Stimulated activated naive B cell treated with anti-CD40 and anti-IgM and Interleukin-4, amounts not matched to agents 10 μg/mL and 1 μg/mL and 100 μg/mL, for 72 hours (primary cell): ENCODE measurements around the gene RAB36.
A peak's percentile ranks its signal among the peaks of the same experiment; 100 is the strongest.
"Not testable (repeated sequence)": the region's sequence is repeated elsewhere in the genome, so short reads cannot be mapped to it uniquely, and the experiment has no call there.

Experiments used
- ATAC-seq, 2 donors: fragments of 150-1000 bp; cut with Tn5 transposase; replicated peaks; 2 replicates each; pipeline ENCODE4 v1.10.0; 2021; ENCODE audit warnings: moderate library complexity in 1 of 2
- DNase-seq: peaks from one replicate; pipeline ENCODE4 v3.0.0; 2021
- H3K27ac Mint-ChIP-seq: one replicate; pipeline ENCODE4 v1.8.0; 2022; ENCODE audit warnings: mild to moderate bottlenecking, mixed read lengths
- H3K27me3 Mint-ChIP-seq, 2 donors: one replicate each; pipeline ENCODE4 v1.8.0; 2022; ENCODE audit warnings: mixed read lengths in 2 of 2
- H3K36me3 Mint-ChIP-seq, 2 donors: one replicate each; pipeline ENCODE4 v1.8.0; 2022; ENCODE audit warnings: mixed read lengths in 2 of 2, mild to moderate bottlenecking in 1 of 2
- H3K4me1 Mint-ChIP-seq, 2 donors: one replicate each; pipeline ENCODE4 v1.8.0; 2022; ENCODE audit warnings: mixed read lengths in 2 of 2, mild to moderate bottlenecking in 1 of 2
- H3K4me3 Mint-ChIP-seq, 2 donors: one replicate each; pipeline ENCODE4 v1.8.0; 2022; ENCODE audit warnings: mild to moderate bottlenecking in 2 of 2, mixed read lengths in 2 of 2, moderate library complexity in 1 of 2
- H3K9me3 Mint-ChIP-seq, 2 donors: one replicate each; pipeline ENCODE4 v1.8.0; 2022; ENCODE audit warnings: mixed read lengths in 2 of 2, mild to moderate bottlenecking in 1 of 2

RAB36 gene

DNA sequence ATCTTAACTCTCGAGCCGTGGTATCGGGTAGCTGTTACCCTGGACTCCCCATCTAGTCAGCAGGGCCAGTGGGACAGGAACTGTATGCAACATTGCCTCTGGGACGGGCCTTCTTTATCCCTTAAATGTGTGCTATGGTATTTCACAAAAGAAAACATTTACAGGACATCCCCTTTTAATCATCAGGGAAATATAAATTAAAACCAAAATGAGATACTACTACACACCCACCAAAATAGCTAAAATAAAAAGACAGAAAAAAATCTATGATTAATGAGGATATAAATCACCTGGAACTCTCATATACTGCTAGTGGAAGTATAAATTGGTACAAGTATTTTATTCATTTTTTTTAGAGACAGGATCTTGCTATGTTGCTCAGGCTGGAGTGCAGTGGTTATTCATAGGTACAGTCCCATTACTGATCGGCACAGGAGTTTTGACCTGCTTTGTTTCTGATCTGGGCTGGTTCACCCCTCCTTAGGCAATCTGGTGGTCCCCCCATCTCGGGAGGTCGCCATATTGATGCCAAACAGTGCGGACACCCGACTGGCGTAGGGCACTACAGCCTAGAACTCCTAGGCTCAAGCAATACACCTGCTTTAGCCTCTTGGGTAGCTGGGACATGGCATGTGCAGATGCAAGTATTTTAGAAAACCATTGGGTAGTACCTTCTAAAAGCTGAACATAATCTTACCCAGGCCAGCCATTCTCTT lies 12.7 kb upstream of the RAB36 start:
- H3K36me3 Mint-ChIP-seq: no peaks in the 10 kb centered on the region
- H3K4me3 Mint-ChIP-seq: no peak overlapping the region
- peaks cover 11 to 17% of the 10 kb centered on the region in 2 donors for H3K4me1 Mint-ChIP-seq
- ATAC-seq (no peak), DNase-seq (no peak)
- no peaks in the 10 kb centered on the region for H3K9me3 Mint-ChIP-seq
- no peak overlapping the region for H3K27ac Mint-ChIP-seq
- no peaks in the 10 kb centered on the region for H3K27me3 Mint-ChIP-seq

DNA sequence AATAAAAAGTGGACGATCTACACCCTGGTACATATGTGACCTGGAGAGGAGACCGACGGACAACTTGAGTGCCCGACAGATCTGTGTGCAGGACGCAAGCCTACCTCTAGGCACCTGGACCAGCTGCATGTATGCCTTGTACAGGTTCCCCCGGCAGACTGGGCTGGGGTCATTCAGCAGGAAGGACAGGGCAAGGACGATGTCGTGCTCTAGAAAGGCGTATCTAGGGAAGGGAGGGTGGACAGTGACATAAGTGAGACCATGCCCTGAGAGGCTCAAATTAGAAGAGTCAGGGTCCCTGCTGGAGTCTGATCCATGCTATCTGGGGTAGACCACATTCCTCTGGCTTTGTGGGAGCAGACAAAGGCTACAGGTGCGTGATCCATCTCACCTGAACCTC lies 11.4 kb upstream of the RAB36 start:
- no peaks in the 10 kb centered on the region for H3K36me3 Mint-ChIP-seq
- H3K4me1 Mint-ChIP-seq: peaks cover 15 to 24% of the 10 kb centered on the region in 2 donors
- ATAC-seq (no peak), DNase-seq (no peak)
- H3K27me3 Mint-ChIP-seq: no peaks in the 10 kb centered on the region
- H3K4me3 Mint-ChIP-seq: no peak overlapping the region
- no peaks in the 10 kb centered on the region for H3K9me3 Mint-ChIP-seq
- no peak overlapping the region for H3K27ac Mint-ChIP-seq

DNA sequence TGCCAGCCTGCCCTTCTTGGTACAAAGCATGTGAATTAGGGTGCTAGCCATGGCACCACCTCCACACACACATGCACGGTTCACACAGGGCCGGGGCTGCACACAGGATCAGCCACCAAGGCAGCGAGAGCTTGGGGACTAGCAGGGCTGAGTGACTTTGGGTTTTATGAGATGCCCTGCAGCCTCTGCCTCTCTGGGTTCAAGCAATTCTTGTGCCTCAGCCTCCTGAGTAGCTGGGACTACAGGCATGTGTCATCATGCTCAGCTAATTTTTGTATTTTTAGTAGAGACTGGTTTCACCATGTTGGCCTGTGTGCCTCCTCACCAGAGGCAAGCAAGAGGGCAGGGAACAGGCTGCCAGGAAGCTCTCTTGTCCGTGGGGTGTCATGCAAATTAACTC lies 8.3 kb upstream of the RAB36 start:
- peak overlapping the region in 1 of 2 donors; percentile 19 for H3K4me3 Mint-ChIP-seq
- not testable (repeated sequence) for H3K36me3 Mint-ChIP-seq

DNA sequence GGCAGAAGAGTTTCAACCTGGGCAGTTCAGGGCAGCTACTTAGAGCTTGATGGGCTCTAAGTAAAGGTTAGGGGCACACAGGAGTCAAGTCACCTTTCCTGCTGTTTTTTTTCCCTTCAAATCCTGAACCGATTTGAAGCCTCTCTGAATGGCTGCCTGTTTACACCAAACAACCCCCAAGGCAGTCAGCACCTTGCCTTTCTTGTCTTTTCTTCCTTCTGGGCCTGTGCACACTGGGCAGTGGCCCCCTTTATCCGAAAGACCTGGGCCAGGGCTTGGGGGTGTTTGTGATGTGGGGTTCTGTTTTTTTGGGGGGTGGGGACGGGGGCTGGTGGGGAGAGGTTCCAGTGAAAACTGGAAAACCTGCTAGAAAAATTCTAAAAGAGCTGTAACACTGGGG lies 7.8 kb upstream of the RAB36 start:
- DNase-seq (no peak), ATAC-seq (no peak)
- Mint-ChIP-seq H3K4me1 (peaks cover 23 to 49% of the 10 kb centered on the region in 2 donors), H3K27me3 (no peaks in the 10 kb centered on the region), H3K27ac (peak overlapping the region; percentile 70), H3K36me3 (no peaks in the 10 kb centered on the region), H3K4me3 (peak overlapping the region in 1 of 2 donors; percentile 19), H3K9me3 (no peaks in the 10 kb centered on the region)

More for the DNA sequence above, 8.3 kb upstream of the RAB36 start:
- H3K9me3 Mint-ChIP-seq, DNase-seq, ATAC-seq, H3K27me3 Mint-ChIP-seq, H3K27ac Mint-ChIP-seq: not testable (repeated sequence)
- H3K4me1 Mint-ChIP-seq: peaks cover 18 to 44% of the 10 kb centered on the region in 2 donors

DNA sequence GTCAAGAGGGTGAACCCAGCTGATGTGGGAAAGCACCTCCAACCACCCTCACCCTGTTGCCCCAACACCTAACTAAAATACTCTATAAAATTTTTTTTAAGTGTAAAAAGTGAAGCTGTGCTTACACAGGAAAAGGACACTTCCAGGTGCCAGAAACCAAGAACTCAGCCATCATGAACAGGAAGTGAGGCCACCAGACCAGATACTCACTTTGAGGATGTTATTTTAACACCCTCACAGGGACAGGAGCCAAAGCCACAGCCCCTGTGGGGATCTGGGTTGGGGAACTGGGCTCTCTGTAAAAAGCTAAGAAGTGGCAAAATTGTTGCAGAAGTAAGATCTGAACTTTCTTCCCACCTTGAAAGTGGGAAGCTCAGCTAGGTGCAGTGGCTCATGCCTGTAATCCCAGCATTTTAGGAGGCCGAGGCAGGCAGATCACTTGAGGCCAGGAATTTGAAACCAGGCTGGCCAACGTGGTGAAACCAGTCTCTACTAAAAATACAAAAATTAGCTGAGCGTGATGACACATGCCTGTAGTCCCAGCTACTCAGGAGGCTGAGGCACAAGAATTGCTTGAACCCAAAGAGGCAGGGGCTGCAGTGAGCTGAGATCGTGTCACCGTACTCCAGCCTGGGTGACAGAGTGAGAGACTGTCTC lies 7.2 kb upstream of the RAB36 start:
- Mint-ChIP-seq H3K36me3 (no peaks in the 10 kb centered on the region), H3K4me1 (peaks cover 27 to 54% of the 10 kb centered on the region in 2 donors), H3K27me3 (no peaks in the 10 kb centered on the region), H3K27ac (peak overlapping the region; percentile 70), H3K4me3 (peak overlapping the region; percentile 52), H3K9me3 (no peaks in the 10 kb centered on the region)
- ATAC-seq (peak; percentile 67 to 69), DNase-seq (peak; percentile 53)

DNA sequence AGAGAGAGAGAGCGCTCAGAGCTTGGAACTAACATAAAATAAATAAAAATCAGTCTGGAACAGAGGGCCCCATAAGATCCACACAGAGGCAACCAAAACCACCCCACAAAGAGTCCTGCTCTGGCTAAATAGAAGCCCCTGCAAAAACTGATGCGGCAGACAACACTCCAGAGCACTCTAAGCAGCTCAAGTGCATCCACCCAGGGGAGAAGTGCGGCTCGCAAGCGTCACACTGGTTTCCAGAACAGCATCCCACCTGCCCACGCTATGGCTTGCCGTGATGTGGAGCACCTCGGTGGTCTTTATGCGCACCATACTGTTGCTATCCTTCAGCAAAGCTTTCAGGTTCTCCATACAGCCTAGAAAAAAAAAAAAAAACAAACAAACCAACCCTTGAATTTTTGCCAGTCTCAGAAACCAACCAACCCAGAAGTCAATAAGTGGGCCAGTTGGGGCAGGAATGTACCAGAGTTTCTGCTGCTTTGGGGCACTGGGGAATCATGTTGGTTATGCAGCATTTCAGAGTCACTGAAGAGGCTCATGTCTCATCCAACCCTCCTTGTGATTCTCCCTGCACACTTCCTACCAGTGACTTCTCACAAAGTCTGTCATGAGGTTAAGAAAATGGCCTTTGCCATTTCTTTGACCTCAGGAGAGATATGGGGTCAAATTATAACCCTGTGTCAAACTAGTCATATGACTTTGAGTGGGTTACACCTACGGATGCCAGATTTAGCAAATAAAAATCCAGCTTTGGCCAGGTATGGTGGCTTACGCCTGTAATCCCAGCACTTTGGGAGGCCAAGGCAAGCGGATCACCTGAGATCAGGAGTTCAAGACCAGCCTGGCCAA lies 6.5 kb upstream of the RAB36 start:
- H3K36me3 Mint-ChIP-seq: no peaks in the 10 kb centered on the region
- H3K4me3 Mint-ChIP-seq: peak overlapping the region; percentile 52
- H3K27ac Mint-ChIP-seq: peak overlapping the region; percentile 70
- DNase-seq: no peak
- H3K4me1 Mint-ChIP-seq: peaks cover 30 to 54% of the 10 kb centered on the region in 2 donors
- no peak for ATAC-seq
- H3K9me3 Mint-ChIP-seq: no peaks in the 10 kb centered on the region
- no peaks in the 10 kb centered on the region for H3K27me3 Mint-ChIP-seq

DNA sequence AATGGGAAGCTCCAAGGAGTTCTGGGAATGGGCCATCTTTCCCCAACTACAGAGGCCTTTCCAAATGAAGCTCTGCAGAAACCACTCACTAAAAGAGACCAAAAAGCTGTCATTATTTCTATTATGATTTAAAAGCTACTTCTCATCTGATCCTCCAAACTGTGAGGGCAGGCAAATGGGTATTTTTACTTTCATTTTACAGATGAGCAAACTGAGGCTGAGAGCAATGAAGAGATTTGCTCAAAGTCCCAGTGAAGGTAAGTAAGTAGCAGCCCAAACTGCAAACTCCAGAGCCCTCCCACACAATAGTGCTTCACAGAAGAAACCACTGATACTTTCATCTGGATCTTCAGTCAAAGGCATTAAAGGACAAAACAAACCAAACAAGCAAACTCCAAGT lies 4.9 kb upstream of the RAB36 start:
- H3K27me3 Mint-ChIP-seq: no peaks in the 10 kb centered on the region
- H3K36me3 Mint-ChIP-seq: no peaks in the 10 kb centered on the region
- ATAC-seq: no peak
- H3K4me1 Mint-ChIP-seq: peaks cover 36 to 62% of the 10 kb centered on the region in 2 donors
- no peaks in the 10 kb centered on the region for H3K9me3 Mint-ChIP-seq
- no peak for DNase-seq
- H3K4me3 Mint-ChIP-seq: no peak overlapping the region
- no peak overlapping the region for H3K27ac Mint-ChIP-seq

DNA sequence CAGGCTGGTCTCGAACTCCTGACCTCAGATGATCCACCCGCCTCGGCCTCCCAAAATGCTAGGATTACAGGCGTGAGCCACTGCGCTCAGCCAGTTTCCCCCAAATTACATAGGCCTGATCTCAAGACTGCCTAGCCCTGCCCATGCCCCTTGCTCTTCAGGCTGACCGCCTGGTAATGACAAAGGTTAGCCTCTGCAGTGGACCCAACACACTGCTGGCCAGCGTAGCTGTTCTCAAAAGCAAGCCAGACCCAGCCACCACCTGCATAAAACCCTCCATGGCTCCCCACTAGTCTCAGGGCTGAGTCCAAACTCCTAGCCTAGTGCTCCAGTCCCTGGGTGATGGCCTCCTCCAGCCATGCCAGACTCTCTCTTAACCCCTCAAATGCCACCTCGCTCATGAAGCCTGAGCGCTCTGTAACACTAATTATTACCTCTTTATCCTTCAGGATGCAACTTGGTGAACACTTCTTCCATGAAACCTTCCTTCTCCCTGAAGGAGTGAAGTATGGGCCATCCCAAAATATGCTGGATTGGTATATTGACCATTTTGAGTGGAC lies 2.7 kb upstream of the RAB36 start:
- no peaks in the 10 kb centered on the region for H3K36me3 Mint-ChIP-seq
- ATAC-seq (no peak), DNase-seq (no peak)
- H3K27ac Mint-ChIP-seq: peak overlapping the region; percentile 87
- H3K27me3 Mint-ChIP-seq: no peaks in the 10 kb centered on the region
- H3K4me3 Mint-ChIP-seq: peak overlapping the region; percentile 75 to 76
- H3K9me3 Mint-ChIP-seq: no peaks in the 10 kb centered on the region
- peaks cover 36 to 56% of the 10 kb centered on the region in 2 donors for H3K4me1 Mint-ChIP-seq

DNA sequence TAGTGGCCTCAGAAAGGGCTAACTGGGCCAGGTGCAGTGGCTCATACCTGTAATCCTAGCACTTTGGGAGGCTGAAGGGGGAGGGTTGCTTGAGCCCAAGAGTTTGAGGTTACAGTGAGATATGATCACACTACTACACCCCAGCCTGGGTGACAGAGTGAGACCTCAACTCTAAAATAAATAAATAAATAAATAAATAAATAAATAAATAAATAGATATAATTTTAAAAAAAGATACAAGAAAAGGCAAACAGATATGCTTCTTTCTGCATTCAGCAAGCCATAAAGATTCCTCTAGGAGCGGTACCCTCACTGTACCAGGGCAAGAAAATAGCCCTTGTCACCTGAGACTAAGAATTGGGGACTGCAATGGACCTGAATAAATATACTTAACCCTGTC lies 2.2 kb upstream of the RAB36 start:
- no peak for ATAC-seq
- peak overlapping the region; percentile 4 for H3K27ac Mint-ChIP-seq

DNA sequence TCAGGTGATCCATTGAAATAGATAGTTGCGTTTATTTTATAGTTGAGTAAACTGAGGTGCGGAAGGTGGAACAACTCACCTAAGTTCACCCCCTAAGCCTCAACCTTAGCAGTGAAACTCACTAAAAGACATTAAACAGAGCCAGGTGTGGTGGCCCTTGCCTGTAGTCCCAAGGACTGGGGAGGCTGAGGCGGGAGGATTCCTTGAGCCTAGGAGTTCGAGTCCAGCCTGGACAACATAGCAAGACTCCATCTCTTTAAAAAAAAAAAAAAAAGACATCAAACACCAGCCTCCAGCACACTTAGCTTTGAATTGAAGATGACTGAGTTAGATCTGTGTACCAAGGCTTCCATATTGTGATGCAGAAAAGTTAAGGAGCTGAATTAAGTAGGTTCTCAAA lies 845 bp upstream of the RAB36 start:
- Mint-ChIP-seq H3K4me3 (no peak overlapping the region), H3K27ac (no peak overlapping the region), H3K27me3 (no peaks in the 10 kb centered on the region), H3K9me3 (no peaks in the 10 kb centered on the region), H3K36me3 (no peaks in the 10 kb centered on the region), H3K4me1 (peaks cover 26 to 38% of the 10 kb centered on the region in 2 donors)
- ATAC-seq: no peak
- no peak for DNase-seq

More for the DNA sequence above, 2.2 kb upstream of the RAB36 start:
- Mint-ChIP-seq H3K9me3 (no peaks in the 10 kb centered on the region), H3K4me3 (peak overlapping the region in 1 of 2 donors; percentile 75), H3K36me3 (no peaks in the 10 kb centered on the region), H3K27me3 (no peaks in the 10 kb centered on the region), H3K4me1 (peaks cover 34 to 51% of the 10 kb centered on the region in 2 donors)
- DNase-seq: no peak

DNA sequence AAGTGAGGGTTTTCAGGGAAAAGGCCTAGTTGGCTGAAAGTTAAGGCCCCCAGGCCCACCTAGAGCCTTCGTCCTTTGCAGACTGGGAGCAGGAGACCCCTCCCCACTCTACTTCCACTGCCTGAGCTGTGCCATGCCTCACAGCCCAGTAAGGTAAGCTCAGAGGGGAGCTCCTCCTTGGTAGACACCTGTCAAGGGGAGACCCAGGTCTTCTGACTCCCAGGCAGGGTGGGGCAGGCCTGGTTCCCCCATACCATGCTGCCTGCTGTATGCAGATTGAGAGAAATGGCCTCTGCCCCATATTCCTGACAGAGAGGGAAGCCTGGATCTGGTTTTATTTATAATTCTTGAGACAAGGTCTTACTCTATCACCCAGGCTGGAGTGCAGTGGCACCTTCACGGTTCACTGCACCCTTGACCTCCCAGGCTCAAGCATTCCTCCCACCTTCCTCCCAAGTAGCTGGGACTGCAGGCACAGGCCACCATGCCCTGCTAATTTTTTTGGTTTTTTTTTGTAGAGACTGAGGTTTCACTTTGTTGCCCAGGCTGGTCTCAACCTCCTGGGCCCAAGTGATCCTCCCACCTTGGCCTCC lies 697 bp downstream of the RAB36 start:
- Mint-ChIP-seq H3K27ac (peak overlapping the region; percentile 93), H3K4me1 (peaks cover 31% of the 10 kb centered on the region in 2 donors), H3K9me3 (no peaks in the 10 kb centered on the region), H3K4me3 (peak overlapping the region; percentile 82 to 83), H3K36me3 (no peaks in the 10 kb centered on the region), H3K27me3 (no peaks in the 10 kb centered on the region)
- DNase-seq: no peak
- ATAC-seq: no peak

DNA sequence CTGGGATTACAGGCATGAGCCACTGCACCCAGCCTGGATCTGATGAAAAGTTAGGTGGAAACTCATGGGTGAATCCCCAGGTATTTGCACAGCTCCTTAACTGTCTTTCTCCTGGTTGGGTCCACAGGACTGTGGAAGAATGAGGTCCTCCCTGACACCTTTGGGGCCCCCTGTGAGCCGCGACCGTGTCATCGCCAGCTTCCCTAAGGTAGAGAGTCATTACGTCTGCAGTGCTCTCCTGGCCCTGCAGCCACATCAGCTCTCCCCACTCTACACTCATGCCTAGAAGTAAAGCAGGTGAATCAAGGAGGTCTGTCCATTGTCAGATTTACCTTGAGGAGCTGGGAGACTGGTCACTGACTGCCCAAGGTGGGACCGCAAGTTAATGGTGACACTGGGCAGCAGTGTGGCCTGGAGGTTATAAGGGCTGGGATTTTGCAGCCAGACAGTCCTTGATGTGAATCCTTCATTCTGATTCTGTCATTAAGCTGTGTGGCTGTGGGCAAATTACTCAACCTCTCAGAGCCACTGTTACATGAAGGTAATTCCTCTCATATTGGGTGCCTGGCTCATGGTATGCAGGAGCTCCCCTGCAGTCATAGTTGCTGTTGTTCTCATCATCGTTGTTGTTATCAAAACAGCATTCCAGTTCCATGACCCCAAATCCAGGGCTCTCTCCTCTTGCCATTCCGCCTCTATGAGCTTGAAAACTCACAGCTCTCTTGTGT lies 1.4 kb downstream of the RAB36 start:
- no peaks in the 10 kb centered on the region for H3K36me3 Mint-ChIP-seq
- no peak for ATAC-seq
- no peak for DNase-seq
- H3K4me3 Mint-ChIP-seq: peak overlapping the region in 1 of 2 donors; percentile 83
- peaks cover 26 to 29% of the 10 kb centered on the region in 2 donors for H3K4me1 Mint-ChIP-seq
- no peaks in the 10 kb centered on the region for H3K27me3 Mint-ChIP-seq
- no peaks in the 10 kb centered on the region for H3K9me3 Mint-ChIP-seq
- peak overlapping the region; percentile 69 for H3K27ac Mint-ChIP-seq

DNA sequence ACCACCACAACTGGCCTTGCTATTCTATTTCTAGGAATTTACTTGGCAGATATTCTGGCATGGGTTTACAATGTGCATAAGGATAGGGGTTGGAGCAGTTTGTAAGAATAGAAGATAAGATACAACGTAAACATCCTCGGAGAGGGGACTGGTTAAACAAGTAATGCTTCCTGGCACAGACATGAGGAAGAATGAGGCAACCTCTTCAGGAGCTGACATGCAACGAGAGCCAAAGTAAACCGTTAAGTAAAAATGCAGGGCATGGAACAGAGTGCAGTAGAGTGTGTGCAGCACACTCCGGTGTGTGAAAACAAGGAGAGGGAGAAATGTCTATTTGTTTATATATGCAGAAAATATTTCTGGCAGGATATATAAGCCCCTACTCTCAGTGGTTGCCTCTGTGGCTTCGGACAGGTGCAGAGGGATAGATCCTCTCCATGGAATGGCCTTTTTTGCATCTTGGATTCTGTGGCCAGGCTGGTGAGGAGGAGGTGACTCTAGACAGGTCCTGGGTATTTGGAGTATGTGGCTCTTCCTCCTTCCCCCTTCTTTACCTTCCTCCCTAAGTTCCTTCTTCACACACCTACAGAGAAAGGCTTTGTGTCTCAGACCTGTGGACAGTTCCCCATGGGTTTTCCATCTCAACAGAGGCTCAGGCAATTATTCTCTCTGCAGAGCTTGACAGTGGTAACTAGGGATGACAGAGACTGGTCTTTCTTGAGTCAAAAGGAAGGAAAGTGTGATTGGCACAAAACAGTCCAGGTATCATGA lies 2.5 kb downstream of the RAB36 start:
- Mint-ChIP-seq H3K27me3 (no peaks in the 10 kb centered on the region), H3K27ac (no peak overlapping the region), H3K4me3 (no peak overlapping the region), H3K9me3 (no peaks in the 10 kb centered on the region), H3K4me1 (peaks cover 23 to 25% of the 10 kb centered on the region in 2 donors), H3K36me3 (no peaks in the 10 kb centered on the region)
- ATAC-seq (no peak), DNase-seq (no peak)
